RCC 7860 (cell line): Measurements from ENCODE around the gene SLC6A18.

Source experiments
- DNase-seq: peaks from one replicate; pipeline ENCODE4 v3.0.0-alpha.2; 2015; ENCODE audit warnings: low spot score
- FAIRE-seq: peaks from 2 replicates; lab custom pipeline; 2012; peaks lifted over from hg19 to GRCh38; lab: Jason Lieb, UNC

SLC6A18 gene, protein sequence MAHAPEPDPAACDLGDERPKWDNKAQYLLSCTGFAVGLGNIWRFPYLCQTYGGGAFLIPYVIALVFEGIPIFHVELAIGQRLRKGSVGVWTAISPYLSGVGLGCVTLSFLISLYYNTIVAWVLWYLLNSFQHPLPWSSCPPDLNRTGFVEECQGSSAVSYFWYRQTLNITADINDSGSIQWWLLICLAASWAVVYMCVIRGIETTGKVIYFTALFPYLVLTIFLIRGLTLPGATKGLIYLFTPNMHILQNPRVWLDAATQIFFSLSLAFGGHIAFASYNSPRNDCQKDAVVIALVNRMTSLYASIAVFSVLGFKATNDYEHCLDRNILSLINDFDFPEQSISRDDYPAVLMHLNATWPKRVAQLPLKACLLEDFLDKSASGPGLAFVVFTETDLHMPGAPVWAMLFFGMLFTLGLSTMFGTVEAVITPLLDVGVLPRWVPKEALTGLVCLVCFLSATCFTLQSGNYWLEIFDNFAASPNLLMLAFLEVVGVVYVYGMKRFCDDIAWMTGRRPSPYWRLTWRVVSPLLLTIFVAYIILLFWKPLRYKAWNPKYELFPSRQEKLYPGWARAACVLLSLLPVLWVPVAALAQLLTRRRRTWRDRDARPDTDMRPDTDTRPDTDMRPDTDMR

DNA sequence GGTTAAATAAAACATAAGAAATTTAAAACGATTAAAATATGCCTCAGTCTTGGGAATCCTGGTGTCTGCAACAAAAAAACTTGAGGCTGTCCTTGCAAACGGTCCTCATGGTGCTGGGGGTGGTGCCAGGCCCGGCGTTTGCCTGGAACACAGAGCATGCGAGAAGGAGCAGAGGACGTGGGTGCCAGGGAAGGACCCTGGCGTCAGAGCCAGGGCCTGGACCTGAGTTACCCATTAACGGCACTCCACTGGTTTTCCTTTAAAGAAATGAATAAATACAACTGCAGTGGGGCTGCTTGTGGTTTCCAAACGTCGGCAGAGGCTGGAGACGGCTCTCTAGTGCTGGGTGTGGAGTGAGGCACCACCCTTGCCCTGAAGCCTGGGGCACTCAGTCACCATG, at the start of gene SLC6A18:
Gene SLC6A18 (plus strand): TSS at position 301 of the 400 bp plus-strand sequence. CDS start 97 bp downstream, at position 398.
- FAIRE-seq = no peak
- DNase-seq = no peak

DNA sequence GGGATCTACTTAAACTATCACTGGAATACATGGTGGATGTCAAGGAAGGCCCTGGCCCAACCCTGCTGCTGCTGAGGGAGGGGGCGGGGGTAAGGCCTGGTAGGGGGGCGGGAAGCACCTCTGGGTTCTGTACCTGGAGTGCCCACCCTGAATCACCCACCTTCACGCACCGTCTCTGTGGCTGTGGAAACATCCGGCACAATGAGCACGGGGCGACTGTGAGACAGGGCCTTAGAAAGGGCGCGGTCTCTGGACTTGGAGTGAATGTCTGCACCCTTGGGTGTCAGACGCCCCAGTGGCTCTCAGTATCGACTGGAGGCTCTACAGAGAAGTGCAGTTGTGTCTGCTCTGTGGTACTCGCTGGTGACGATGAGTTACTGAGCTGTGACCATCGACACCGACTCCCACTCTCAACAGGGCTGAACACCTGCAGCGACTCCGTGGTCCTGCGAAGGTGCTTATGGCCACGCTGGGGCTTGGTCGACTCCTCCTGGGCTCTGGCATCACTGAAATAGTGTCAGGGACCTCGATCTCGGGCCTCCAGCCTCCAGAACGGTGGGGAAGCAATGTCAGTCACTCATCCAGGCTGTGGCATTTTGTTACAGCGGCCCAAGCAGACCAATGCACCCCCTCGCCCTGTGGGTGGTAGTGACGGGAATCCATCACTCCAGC, 49.2 kb upstream of the SLC6A18 start:
- FAIRE-seq = no peak
- no peak for DNase-seq

DNA sequence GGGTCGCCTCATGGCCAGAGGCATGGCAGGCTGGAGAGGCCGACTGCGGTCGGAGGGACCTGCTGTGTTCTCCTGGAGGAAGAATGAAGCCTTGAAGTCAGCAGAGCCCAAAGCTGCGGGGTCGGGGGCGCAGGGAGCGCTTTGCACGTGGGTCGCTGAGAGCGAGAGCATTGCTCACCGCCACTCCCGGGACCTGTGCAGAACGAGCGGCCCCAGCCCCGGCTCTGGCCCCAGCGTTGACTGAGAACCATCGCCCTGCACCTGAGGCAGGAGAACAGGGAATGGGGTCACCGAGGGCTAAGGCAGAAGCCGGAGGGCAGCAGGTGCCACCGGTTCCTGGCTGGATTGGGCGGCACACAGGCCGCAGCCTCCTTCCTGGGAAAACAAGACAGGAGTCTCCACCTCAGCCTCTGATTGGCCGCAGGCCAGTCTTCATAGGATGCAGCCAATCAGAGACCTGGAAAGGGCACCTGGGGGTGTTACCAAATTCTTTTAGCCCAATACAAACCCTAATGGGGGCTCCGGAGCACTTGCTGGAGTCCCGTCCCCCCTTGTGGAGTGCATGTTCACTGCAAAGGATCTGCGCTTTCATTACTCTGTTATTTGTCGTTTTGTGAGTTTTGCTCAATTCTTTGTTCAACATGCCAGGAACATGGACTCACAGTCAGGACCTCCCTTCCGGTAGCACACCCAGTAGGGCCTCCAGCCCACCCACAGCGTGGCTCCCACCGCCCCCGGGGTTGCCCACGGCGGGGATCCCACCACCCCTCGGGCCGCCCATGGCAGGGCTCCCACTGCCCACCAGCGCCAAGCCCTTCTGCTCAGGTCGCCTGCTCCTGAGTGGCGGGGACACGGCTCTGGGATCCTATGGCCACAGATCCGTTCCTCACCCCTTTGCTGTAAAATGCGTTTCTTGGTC, 48.4 kb upstream of the SLC6A18 start:
- DNase-seq (no peak), FAIRE-seq (no peak)

DNA sequence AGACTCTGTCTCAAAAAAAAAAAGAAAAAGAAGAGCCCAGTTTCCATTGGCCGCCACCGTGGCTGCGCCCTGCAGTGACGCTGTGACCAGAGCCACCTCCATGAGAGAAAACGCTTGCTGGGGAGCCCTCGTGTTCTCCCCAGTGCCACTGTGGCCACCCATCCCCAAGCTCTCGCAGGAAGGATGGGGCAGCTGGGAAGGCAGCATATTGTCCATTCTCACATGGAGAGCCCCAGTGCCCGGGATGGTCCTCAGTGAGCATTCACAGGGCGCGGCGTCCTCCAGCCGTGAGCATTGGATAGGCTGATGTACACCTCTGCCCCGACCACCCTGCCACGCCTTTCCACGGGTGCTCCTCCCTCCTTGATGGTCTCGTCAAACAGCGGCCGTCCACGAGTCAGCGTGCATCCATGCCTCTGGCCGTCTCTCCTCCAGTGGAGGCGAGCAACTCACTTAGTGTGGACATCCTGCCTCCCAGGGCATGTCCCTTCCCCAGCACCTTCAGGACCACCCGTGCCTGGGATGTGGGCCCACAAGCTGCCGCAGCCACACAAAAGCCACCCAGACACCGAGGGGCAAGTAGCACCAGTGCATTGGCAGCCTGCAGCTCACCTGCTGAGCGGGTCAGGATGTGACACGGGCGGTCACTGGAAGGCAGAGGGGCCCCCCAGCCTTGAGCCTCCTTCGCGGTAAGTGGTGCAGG, 47.2 kb upstream of the SLC6A18 start:
- DNase-seq = no peak
- no peak for FAIRE-seq

DNA sequence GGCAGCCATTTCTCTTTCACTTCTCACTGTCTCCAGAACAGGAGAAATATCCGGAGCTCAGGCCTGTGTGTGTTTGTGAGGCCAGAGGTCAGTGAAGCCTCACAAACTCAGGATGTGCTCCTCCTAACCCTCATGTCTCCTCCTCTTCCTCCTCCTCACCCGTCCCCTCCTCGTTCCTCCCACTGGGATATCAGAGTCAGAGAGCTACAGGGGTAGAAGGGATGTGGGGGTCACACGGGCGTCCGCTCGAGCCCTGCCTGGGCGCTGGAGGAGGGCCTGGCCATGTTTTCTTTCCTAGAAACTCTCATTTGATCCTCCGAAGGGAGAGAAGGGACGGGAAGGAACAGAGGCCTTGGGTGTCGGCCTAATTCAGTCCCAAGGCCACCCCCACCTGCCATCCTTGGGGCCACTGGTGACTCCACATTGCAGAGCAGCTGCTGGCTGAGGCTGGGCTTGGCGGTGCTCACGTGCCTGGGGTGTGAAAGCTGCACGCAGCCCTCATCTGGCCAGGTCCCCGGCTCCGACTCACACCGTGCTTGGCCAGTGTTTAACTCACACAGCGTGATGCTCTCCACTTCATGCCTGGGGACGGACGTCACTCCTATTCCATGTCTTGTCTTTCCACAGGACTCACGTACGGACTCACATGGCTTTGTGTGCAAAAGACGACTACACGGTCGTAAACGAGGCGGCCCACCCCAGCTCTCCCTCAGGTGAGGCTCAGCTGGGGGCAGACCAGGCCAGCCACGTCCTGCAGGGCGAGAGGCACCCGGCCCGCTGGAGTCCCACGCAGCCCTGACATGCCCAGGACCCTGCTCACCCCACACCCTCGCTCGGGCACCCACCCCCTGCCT, 46.4 kb upstream of the SLC6A18 start:
- FAIRE-seq (no peak), DNase-seq (no peak)

DNA sequence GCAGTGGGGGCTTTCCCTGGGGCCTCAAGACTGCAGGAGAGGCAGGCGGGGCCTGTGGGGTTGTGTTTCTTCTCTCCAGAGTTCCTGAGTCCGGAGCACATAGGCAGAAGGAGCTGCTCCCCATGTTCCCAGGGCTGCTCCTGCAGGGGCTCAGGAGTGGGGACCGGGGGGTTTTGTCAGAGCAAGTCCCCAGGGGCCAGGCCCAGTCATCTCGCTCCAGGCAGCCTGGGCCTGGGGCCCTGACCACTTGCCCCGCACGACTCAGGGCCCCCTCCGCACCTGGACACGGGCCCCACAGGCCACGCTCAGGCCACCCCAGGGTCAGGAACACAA, 45.8 kb upstream of the SLC6A18 start:
- no peak for DNase-seq
- no peak for FAIRE-seq

DNA sequence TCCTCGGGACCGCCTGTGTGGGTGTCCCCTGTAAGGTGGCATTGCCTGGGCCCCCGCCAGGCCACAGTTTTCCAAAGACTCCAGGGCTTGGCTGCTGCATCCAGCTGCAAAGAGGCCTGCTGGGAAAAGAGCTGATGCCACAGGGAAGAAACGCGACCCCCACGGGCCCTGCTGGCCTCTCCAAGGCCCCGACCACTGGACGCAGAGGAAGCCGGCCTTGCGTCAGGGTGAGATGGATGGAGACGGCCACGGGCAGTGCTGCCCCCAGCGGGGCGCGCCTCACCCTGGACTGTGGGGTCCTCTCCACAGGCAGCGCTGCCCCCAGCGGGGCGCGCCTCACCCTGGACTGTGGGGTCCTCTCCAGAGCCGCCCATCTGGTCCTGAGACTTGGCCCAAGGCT, 45.1 kb upstream of the SLC6A18 start:
- FAIRE-seq (no peak), DNase-seq (no peak)

DNA sequence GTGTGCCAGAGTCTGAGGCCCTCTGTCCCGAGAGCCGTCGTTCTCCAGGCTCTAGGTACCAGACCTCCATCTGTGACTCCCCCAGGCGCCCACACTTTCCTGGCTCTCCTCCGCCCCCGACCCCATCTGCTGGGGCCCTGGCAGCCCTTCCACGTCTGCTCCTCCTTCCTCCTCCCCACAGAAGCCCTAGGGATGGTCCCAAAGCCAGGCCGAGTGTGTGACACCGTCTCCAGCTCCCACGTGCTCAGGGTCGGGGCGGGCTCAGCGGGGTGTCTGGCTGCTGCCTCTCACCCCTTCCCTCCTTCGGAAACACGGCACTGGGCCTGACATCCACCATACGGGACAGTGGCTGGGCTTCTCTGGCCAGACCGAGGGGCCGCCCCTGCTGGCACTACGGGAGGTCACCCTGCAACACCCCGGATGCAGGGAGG, 44.3 kb upstream of the SLC6A18 start:
- FAIRE-seq (no peak), DNase-seq (no peak)

DNA sequence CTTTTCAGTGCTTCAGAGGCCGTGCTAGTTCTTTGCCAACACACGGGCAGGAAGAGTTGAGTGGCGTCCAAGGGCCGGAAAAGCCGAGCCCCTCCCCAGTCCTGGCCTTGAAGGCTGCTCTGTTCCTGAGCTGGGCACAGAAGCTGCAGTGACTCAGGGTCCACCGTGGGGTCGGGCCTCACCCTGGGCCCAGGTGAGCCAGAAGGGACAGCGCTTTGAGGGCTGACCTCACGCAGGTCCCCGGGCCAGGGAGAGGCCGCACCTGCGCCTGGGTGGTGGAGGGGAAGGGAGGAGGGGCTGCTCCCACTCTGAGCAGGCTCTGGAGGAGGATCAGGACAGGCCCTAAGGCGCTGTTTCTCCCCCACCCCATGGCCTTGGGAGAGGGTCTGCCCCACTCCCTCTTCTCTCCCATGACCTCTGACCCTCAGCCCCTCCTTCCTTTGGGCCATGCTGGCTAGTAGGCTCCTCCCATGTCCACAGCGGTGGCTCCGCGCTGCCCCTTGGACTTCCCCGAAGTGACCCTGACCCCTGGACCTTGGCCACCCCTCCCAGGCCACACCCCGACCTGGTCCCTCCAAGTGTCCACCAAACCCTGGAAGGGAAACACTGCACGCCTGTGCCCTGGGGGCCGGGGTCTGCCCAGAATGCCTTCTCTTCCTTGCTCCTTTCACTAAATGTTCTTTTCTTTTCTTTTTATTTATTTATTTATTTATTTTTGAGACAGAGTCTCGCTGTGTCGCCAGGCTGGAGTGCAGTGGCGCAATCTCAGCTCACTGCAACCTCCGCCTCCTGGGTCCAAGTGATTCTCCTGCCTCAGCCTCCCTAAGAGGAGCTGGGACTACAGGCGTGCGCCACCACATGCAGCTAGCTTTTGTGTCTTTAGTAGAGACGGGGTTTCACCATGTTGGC, 43.5 kb upstream of the SLC6A18 start:
- DNase-seq (no peak), FAIRE-seq (no peak)

DNA sequence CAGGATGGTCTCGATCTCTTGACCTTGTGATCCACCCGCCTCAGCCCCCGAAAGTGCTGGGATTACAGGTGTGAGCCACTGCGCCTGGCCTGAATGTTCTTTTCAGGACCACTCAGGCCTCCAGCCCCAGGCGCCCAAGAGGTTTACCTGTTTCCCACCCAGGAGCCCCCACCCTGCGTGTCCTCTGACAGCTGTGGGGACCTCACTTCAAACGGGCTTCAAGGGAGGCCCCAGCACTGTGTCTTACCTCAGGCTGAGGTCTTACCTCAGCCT, 42.9 kb upstream of the SLC6A18 start:
- no peak for FAIRE-seq
- no peak for DNase-seq

DNA sequence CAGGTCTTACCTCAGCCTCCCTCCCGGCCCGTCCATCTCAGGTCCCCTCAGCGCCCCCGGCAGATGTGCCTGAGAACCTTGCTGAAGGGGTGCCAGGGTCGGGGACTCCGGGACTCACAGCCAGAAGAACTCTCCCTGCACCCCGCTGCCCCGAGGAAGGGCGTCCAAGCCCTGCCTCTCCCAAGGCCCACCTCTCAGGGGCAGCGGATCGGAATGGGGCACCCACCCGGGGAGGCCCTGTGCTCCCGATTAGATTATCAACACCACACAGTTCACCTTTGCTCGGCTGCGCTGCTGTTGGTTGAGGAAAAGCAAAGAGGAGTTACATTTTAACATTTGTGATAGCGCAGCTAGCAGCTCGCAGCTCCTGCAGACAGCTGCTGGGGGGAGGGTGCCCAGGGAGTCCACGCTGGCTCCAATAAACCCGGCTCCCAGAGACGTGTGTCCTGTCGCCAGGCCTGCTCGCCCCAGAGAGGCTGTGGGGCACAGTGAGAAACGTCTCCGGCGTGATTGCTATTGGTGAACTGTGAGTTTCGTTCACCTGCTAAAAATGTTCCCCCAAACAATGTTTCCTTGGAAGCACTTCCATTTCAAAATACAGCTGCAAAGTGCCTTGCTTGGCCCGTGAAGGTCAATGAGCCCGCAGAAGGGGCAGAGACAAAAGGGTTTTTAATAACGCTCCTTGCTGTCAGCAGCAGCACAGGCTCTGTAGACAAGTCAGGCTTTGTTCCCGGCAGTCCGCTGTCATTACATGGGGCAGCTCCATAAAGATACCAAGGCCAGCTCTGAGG, 42.4 kb upstream of the SLC6A18 start:
- DNase-seq (no peak), FAIRE-seq (no peak)

DNA sequence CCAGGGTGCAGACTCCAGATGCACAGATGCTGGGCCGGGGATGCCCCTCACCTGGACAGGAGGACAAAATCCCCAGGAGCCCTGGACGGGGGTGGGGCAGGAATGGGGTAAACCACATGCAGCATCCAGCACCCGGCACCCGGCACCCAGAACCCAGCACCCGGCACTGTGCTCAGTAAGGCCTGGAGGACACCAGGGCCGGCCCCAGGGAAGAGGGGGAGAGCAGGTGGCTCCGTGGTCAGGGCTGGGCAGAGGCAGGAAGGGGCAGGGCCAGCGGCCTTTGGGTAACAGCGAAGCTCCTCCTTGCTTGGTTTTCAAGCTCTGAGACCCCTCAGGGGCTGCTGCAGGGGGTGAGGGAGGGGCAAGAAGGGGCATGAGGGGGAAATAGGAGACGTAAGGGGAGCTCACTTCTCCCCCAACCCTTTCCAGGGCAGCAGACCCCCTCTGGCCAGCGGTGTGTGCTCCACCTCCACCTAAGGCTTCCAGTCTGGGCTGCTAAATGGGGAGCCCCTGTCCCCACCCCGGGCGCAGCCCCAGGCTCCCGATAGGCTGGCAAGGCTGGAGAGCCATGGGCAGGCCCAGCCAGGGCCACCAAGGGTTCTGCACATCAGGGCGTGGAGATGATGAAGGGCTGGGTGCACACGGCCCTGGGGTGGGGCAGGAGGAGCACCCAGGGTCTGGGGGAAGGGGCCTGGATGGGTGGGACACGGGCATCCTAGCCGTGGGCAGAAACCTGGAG, 41.6 kb upstream of the SLC6A18 start:
- DNase-seq (no peak), FAIRE-seq (no peak)

DNA sequence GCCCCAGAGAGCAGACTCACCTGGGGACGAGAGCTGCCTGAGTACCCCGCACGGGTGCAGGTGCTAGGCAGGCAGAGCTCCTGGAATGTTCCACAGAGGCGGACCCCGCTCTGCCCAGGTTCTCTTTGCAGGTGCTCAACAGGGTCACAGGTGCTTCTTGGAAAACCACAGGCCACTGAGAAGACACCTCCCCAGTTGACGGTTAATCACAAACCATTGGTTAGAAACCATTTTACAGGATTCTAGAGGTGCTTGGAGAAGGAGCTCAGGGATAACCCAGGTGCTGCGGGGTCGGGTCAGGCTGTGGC, 41.1 kb upstream of the SLC6A18 start:
- DNase-seq (no peak), FAIRE-seq (no peak)

DNA sequence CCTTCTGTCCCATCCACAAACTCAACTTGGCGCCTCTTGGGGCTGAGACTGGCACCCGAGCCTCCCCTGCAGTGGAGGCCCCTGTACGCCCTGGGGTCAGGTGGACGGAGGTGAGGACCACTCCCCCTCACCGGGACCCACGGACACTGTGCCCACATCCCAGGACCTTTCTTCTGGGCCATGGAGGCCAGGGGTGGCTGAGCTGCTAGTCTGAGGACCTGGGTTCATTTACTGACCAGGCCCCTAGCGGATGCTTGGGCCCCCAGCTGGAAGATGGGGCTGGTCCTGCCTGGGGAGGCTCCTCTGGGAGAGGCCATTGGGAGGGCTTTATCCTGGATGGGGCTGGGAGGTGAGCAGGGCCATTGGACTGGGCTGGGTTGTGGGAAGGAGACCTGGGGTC, 40.7 kb upstream of the SLC6A18 start:
- no peak for DNase-seq
- FAIRE-seq = no peak

DNA sequence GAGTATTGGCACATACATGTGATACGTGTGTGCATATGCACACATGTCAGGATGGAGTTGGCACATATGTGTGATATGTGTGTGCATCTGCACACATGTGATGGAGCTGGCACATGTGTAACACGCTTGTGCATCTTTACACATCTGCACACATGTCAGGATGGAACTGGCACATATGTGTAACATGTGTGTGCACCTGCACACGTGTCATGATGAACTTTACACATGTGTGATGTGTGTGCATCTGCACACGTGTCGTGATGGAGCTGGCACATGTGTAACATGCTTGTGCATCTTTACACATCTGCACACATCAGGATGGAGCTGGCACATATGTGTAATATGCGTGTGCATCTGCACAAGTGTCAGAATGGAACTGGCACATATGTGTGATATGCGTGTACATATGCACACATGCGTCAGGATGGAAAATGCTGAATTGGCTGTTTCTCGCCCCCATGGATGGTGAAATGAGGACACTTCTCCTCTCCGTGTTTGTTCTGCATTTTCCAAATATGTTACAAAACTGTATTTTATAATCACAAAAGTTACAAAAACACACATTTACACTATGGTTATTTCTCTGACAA, 40.0 kb upstream of the SLC6A18 start:
- FAIRE-seq (no peak), DNase-seq (no peak)

DNA sequence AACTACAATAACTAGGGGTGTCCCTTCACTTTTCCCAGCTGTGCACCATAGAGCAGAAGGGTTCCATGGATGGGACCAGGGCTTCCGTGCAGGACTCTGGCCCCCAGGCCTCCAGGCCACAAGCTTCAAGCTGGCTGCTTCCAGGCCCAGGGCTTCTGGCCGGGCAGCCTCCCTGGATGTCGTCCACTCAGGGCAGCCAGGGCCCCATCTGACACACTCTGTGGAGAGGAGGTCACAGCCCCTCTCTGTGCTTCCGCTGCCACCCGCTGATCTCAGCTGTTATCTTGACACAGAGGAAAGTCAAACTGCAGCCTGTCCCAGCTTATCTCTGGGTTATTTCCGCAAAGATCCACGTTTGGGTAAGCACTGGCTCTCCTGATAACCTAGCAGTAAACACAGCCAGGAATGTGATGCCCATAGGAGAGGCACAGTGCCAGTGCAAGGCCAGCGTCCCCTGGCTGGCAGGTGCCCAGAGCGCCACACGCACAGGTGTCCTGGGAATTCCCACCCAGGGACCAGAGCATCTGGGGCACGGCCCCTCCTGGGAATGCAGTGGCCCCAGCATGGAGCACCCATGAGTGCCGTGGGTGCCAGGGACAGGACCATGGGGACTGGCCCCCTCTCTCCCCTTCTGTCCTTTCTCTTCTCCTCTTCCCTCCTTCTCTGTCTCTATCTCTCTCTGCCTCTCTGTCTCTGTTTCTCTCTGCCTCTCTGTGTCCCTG, 39.4 kb upstream of the SLC6A18 start:
- FAIRE-seq (no peak), DNase-seq (no peak)
